Measurements from ENCODE around the gene ZNF547. TPM values are rescaled to one million over a fixed set of nuclear protein-coding genes. Genes with fewer than 3 reads are reported as not detected.

Gene ZNF547
- 4.9 TPM for total RNA-seq

DNA sequence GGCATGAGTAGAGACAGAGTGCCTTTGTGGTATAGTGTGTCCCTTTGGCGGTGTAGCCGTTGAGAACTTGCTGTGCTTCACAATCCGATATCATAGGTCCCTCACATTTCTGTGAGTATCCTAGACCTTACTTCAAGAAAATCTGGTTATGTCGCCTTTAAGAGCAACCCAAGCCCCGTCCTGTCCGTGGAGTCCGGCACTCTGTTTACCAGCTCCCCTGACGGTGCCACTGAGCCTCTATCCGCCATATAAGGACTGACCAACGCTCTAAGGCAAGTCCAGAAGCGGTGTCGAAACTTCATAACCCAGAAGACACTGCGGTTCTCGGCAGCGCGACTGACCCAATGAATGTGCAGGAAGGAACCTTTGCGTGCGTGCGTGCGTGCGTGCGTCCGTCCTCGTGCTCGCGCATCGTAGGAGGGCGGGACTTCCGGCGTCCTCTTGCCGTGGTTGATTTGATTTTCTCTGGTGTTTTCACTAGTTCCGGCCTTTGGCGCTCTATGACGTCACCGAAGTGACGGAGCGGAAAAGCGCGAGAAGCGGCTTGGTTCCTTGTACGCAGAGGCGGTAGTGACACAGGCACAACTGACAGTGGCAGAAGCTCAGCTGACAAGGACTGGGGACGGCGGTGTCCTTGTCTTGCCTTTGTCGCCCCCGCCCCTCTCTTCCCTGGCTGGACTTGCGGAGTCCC lies at the start of gene ZNF547, which contains the start of gene TRAPPC2B:
Gene ZNF547 (plus strand): TSS at position 555 of the 691 bp plus-strand sequence. CDS start 5,005 bp downstream, outside the sequence.
Gene TRAPPC2B (plus strand): TSS at position 555 of the 691 bp plus-strand sequence. CDS start 1,283 bp downstream, outside the sequence.
- peak; percentile 100 for DNase-seq

DNA sequence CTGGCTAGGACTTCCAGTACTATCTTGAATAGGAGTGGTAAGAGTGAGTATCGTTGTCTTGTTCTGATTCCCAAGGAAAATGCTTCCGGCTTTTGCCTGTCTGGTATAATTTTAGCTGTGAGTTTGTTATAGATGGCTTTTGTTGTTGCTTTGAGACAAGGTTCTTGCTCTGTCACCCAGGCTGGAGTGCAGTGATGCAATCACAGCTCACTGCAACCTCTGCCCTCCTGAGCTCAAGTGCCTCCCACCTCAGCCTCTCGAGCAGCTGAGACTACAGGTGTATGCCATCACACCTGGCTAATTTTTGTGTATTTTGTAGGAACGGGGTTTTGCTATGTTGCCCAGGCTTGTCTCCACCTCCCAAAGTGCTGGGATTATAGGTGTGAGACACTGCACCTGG lies 49.2 kb upstream of the ZNF547 start:
- DNase-seq: no peak

DNA sequence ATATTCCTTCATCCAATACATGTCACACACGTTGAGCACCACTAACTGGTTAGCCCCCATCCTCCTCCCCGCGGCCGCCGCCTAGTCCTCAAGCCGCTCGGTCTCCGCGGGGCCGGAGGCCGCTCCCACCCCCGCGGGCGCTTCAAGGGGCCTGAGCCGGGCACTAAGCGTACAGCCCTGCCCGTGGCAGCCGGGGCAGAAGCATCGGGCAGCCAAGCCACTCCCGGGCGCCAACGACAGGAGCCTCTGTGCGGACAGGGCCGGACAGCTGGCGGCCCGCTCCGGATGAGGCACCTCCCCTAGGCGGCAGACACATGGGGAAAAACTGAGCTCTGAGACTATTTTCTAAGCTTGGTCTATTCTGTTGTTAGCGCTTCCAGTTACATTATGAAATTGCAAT lies 45.8 kb upstream of the ZNF547 start:
- DNase-seq: no peak

DNA sequence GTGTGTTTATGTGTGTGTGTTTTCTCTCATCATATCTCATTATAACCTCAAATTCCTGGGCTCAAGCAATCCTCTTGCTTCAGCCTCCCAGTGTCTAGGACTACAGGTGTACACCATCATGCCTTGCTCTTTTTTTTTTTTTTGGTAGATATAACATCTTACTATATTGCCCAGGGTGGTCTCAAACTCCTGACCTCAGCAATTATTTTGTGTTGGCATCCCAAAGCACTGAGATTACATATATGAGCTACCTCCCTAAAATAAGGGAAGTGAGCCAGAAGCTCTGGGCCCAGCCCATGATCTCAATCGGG lies 43.5 kb upstream of the ZNF547 start:
- DNase-seq: no peak

DNA sequence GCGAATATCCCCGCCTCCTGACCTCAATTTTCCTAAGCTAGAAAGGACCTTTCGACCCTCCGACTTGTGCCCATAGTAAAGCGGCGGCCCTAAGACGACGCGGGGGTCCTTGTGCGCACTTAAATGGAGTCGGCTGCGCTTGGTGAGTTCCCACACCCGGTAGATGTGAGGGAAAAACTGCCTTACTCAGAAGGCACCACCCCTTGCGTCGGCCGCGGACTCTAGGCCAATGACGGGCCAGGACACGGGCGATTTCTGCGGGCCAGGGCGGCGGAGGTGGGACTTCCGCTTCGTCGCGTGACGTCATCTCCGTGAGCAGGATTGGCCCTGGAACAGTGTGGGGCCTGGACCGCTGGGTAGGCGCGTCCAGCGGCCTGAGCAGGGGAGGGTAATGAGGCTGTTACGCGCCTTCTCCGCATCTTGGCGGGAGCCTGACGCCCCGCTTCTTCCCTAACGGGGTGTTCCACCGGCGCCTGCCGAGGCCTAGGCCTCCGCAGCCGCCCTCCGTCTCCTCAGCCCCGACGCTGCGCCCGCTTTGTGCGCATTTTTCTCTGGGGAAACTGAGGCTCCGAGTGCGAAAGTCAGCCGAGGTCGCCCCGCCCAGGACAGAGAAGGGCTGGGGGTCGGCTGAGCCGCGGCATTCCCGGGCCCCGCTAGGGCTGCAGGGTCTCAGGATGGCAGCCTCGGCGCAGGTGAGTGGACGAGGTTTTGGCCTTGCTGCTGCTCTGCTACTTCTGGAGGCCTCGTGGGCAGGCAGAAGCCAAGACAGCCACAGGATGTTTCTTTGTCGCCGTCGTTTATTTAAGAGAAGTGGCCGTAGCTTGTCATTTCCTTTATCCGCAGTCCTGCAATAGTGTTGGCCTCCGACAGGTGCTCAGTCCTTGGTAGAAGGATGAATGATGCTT lies 42.9 kb upstream of the ZNF547 start, which contains the start of gene ZNF543:
Gene ZNF543 (plus strand): TSS at position 293 of the 905 bp plus-strand sequence. CDS start 382 bp downstream, at position 675.
- peak; percentile 99 for DNase-seq

DNA sequence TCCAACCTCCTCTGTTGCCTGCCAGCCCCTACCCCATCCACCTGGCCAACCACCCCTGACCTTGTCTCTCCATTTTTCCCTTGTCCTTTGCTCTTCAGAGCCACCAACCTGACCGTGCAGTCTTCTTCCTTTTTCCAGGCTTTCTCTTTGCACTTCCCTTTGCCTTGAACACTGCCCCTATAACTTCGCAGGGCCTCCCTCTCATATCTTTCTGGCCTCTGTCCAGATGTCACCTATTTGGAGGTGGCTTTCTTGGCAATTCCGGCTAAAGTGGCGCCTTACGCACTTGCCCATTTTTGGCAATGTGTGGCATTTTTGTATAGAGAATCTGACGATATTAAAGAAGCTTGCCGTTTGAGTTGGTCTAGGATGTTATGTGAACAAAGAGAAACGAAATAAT lies 42.2 kb upstream of the ZNF547 start:
- no peak for DNase-seq

GRCh38 chr19:57321751-57322150 lies 41.6 kb upstream of the ZNF547 start:
- no peak for DNase-seq

- DNase-seq: no peak
Observed at GRCh38 chr19:57324992-57325391, 38.4 kb upstream of the ZNF547 start.

- no peak for DNase-seq
Observed at GRCh38 chr19:57327993-57328392, 35.4 kb upstream of the ZNF547 start.

DNA sequence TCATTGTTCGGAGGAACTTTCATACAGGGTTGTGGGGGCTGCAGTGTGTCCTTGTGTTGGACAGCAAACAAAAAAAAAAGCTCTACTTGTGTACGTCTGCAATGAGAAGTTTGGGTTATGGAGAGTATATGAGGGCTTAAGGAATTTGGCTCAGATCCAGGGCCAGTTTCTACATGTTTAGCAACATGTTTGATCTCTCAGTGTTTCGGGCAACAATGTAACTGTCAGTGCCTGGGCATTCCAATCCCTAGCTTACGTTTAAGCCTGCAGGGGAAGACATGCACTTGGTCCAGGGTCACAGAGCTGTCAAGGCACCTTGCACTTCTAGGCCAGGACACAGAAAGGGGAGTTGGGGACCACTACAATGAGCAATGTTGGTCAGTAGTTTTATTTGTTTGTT lies 29.2 kb upstream of the ZNF547 start:
- peak; percentile 37 for DNase-seq

DNA sequence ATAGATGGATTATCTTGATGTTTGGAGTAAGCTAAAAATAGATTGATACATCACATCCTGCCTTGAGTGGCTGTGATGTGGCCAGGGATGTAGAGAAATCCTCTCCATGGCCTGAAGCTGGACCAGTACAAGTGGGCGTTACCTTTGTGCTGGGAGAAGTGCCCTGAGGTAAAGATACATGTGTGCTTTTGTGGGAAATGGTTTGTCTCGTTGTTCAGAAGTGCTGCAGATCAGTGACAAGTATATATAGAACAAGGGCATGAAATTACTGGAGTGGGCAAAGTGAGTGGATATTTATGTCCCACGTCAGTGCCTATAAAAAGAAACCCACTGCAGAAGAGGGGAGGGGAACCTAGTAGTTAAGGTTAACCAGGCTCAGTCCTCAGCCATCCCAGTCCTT lies 24.5 kb upstream of the ZNF547 start:
- DNase-seq: peak; percentile 22

- no peak for DNase-seq
Observed at GRCh38 chr19:57342582-57342981, 20.8 kb upstream of the ZNF547 start.

DNA sequence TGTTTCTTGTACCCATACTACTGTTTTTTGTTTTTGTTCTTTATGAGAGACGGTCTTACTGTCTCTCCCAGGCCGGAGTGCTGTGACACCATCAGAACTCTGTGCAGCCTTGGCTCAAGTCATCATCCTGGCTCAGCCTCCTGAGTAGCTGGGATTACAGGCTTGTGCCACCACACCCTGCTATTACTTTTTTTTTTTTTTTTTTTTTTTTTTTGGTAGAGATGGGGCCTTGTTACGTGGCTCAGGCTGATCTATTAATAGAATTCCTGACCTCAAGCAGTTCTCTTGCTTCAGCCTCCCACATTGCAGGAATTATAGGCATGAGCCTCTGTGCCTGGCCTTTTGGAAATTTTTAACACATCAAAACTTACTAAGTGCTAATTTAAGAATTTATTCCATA lies 15.2 kb upstream of the ZNF547 start:
- DNase-seq: no peak

DNA sequence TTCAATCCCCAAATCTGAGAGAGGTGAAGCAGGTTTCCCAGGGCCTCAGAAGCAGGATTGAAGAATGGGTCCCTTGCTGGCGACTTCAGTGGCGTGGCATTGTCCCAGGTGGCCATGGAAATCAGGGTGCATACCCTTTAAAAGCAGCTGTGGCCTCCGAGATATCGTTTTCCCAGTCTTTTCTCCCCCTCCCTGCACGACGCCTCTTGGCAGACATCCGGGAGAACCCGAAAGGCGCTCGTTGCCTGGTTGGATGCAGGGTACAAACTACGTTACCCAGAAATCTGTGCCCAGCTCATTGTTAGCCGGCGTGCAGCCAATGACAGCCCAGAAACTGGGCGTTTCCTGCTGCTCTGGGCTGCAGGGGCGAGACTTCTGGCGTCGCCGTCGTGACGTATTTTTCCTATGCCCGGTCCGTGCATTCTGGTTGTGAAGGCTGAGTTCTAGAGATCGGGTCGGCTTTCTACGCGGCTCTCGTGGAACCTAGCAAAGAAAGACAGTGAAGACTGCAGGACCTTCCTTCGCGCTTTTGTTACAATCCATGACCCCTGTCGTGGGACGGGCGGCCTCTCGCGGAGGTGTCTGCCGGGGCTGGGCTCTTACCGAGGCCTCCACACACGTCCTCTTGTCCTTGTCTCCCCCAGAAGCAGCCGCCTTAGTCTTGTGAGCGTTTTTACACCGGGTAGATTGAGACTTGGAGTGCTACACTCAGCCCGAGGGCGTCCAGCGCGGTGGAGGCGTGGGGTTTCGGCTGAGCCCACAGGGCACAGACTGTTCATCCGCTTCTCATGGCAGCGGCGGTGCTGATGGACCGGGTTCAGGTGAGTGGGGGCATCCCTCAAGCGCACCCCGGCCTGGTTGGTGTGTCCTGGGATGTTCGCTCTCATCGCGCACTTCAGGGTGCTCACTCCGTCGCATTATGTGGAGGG lies 12.2 kb upstream of the ZNF547 start, which contains the start of gene ZNF304:
Gene ZNF304 (plus strand): TSS at position 395 of the 929 bp plus-strand sequence. CDS start 394 bp downstream, at position 789.
- peak; percentile 99 for DNase-seq

DNA sequence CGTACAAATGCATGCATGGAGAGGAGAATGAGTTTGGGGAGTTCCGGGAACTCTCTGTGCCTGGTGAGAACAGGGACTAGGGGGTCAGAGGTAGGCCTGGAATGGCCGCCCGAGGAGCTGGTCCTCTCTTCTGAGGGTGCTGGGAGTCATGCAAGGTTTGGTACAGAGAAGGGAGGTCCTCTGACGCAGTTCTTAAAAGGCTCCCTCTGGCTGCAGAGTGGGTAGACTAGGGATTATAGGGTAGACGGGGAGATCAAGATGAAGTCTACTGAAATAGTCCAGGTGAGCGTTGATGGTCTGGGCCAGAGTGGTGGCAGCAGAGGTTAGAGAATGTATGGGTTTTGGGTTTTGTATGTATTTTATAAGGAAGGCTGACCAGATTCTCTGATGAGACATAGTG lies 11.5 kb upstream of the ZNF547 start:
- DNase-seq: no peak

DNA sequence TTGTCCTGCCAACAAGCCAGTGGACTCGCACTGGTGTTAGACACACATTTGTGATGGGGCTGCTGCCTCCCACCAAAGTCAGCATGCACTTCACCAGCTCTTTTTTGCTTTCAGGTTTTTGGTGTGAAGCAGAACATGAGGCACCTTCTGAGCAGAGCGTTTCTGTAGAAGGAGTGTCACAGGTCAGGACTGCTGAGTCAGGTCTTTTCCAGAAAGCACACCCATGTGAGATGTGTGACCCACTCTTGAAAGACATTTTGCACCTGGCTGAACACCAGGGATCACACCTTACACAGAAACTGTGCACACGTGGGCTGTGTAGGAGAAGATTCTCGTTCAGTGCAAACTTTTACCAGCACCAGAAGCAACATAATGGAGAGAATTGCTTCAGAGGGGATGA lies 7.4 kb upstream of the ZNF547 start:
- no peak for DNase-seq

- DNase-seq: no peak
Observed at GRCh38 chr19:57357406-57357805, 5.9 kb upstream of the ZNF547 start.

GRCh38 chr19:57359300-57359699 lies 4.1 kb upstream of the ZNF547 start:
- DNase-seq: no peak

- no peak for DNase-seq
Observed at GRCh38 chr19:57362419-57362818, 932 bp upstream of the ZNF547 start.

DNA sequence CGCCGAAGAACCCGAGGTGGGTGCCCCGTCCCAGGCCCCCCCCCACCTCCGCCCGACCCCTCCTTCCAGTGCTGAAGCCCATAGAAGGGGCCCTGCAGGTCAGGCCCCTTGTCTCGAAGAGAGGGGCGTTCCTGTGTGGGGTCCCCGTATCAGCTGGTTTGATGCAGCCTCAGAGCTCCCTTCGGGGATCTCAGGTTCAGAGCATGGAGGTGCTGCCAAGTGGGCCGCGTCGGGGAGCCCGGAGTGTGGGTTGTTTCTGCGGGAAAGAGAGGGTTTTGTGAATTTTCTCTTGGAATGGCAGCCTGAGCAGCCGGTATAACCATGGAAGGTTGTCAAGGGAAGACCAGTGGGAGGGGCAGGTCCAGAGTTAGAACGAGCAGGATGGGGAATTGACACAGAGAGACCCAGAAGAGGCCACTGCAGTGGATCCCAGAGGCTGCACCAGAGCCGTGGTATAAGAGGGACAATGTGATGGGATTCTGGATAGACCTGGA lies 384 bp downstream of the ZNF547 start:
- peak; percentile 52 for DNase-seq

- no peak for DNase-seq
Observed at GRCh38 chr19:57366776-57367175, 3.4 kb downstream of the ZNF547 start.

DNA sequence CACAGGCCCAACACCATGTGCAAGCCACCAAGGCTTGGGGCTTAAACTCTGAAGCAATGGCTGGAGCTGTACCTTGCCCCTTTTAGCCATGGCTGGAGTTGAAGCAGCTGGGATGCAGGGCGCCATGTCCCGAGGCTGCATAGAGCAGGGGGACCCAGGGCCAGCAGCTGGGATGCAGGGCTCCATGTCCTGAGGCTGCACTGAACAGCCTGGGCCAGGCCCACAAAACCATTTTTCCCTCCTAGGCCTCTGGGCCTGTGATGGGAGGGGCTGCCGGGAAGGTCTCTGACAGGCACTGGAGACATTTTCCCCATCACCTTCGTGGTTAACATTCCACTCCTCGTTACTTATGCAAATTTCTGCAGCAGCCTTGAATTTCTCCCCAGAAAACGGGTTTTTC lies 10.8 kb downstream of the ZNF547 start:
- DNase-seq: no peak

Data from tongue (tissue), 2 donors.